K562 (cell line): Measurements from ENCODE around the gene PLPP7. TPM values are rescaled to one million over a fixed set of nuclear protein-coding genes. Genes with fewer than 3 reads are reported as not detected.

Experiments
- C11orf30 ChIP-seq: fragments of 450-650 bp; IDR thresholded peaks from 2 replicates; pipeline ENCODE4 v1.6.1; 2016; ENCODE audit warnings: low read depth, mild to moderate bottlenecking
- CAMTA2 ChIP-seq: fragments of 250-450 bp; sonication (Bioruptor Pico); conservative IDR thresholded peaks from 2 replicates; pipeline ENCODE4 v1.5.1; 2022
- E2F6 ChIP-seq, 2 experiments: IDR thresholded peaks; 2 replicates each; pipeline ENCODE4 v1.6.1; 2011; ENCODE audit warnings: borderline replicate concordance in 1 of 2, control low read depth in 1 of 2, low read depth in 1 of 2, low read length in 1 of 2, mild to moderate bottlenecking in 1 of 2, mixed read lengths in 1 of 2, moderate library complexity in 1 of 2; ENCODE audit not compliant: insufficient read depth in 1 of 2, insufficient read length in 1 of 2, poor library complexity in 1 of 2, severe bottlenecking in 1 of 2; ENCODE audit errors: extremely low read depth in 1 of 2
- L3MBTL2 ChIP-seq: fragments of 450-650 bp; IDR thresholded peaks from 2 replicates; pipeline ENCODE4 v1.6.1; 2016; ENCODE audit warnings: mild to moderate bottlenecking, moderate library complexity
- MAFF ChIP-seq: IDR thresholded peaks from 2 replicates; pipeline ENCODE4 v1.6.1; 2012; ENCODE audit warnings: low read length, improper control_type of control experiment
- MAFG ChIP-seq: fragments of 450-650 bp; conservative IDR thresholded peaks from 2 replicates; pipeline ENCODE4 v1.6.1; 2016; ENCODE audit warnings: missing genetic modification characterization, missing compliant biosample characterization
- MED1 ChIP-seq: sonication (generic); formaldehyde crosslinking; IDR thresholded peaks from 2 replicates; pipeline ENCODE4 v1.8.1; 2023; ENCODE audit warnings: missing genetic modification reagents, borderline replicate concordance
- MYC ChIP-seq, 2 experiments: fragments of 250-450 bp in 1 of 2; sonication (Bioruptor Pico) in 1 of 2; IDR thresholded peaks; 2 replicates each; pipeline versions ENCODE4 v1.5.1 to v1.6.1; 2012 to 2021; ENCODE audit warnings: low read depth in 2 of 2, borderline replicate concordance in 1 of 2, improper control_type of control experiment in 1 of 2, low read length in 1 of 2, mild to moderate bottlenecking in 1 of 2, moderate library complexity in 1 of 2
- NBN ChIP-seq: fragments of 450-650 bp; IDR thresholded peaks from 2 replicates; pipeline ENCODE4 v1.6.1; 2016; ENCODE audit warnings: low read depth, mild to moderate bottlenecking
- ZFX ChIP-seq: sonication (generic); formaldehyde crosslinking; IDR thresholded peaks from 2 replicates; pipeline ENCODE4 v1.8.0; 2022; ENCODE audit warnings: mild to moderate bottlenecking, missing genetic modification reagents, moderate library complexity
- ZHX1 ChIP-seq: fragments of 150-350 bp; conservative IDR thresholded peaks from 2 replicates; pipeline ENCODE4 v1.6.1; 2014; ENCODE audit warnings: low read length
- ZNF316 ChIP-seq: fragments of 450-650 bp; IDR thresholded peaks from 2 replicates; pipeline ENCODE4 v1.6.1; 2016
- ZNF785 ChIP-seq: fragments of 250-450 bp; sonication (Bioruptor Pico); IDR thresholded peaks from 2 replicates; pipeline ENCODE4 v1.4.0; 2020; ENCODE audit warnings: mild to moderate bottlenecking
- polyA plus RNA-seq, 8 experiments: library from polyadenylated mRNA; depleted of rRNA in 4 of 8; stranded (reverse) in 5 of 8; unstranded in 3 of 8; fragments of >200 nt; fragmentation: Nextera tagmentation in 2 of 8; fragmentation: Illumina TruSeq in 1 of 8; extraction: Ambion mirVana in 2 of 8; extraction: Trizol in 1 of 8; gene quantifications; 2 replicates each; pipeline versions ENCODE4 v1.2.1 to v1.2.3, GENCODE V29; 2011 to 2014; ENCODE audit warnings: inconsistent platforms in 1 of 8, missing spikeins in 1 of 8
- total RNA-seq, 7 experiments: library from RNA; depleted of rRNA in 6 of 7; stranded (reverse); fragments of >200 nt in 6 of 7; fragmentation: Illumina TruSeq in 2 of 7; extraction: Trizol in 2 of 7; gene quantifications; 2 replicates each; pipeline versions ENCODE4 v1.2.1 to v1.2.3, GENCODE V29; 2011 to 2021; ENCODE audit warnings: low replicate concordance in 1 of 7
- TF ChIP-seq, protein P1 (sequence below): sonication (generic); formaldehyde crosslinking; IDR thresholded peaks from 2 replicates; pipeline ENCODE4 v1.8.0; 2022; ENCODE audit warnings: mild to moderate bottlenecking, missing genetic modification reagents

Gene PLPP7
- total and polyA plus RNA-seq, 9 of the 15 experiments (the other 6 are each of a cell fraction or from before 2014, with no cell fraction given): 0.09 to 0.93 (median 0.18) TPM; not detected in 4

DNA sequence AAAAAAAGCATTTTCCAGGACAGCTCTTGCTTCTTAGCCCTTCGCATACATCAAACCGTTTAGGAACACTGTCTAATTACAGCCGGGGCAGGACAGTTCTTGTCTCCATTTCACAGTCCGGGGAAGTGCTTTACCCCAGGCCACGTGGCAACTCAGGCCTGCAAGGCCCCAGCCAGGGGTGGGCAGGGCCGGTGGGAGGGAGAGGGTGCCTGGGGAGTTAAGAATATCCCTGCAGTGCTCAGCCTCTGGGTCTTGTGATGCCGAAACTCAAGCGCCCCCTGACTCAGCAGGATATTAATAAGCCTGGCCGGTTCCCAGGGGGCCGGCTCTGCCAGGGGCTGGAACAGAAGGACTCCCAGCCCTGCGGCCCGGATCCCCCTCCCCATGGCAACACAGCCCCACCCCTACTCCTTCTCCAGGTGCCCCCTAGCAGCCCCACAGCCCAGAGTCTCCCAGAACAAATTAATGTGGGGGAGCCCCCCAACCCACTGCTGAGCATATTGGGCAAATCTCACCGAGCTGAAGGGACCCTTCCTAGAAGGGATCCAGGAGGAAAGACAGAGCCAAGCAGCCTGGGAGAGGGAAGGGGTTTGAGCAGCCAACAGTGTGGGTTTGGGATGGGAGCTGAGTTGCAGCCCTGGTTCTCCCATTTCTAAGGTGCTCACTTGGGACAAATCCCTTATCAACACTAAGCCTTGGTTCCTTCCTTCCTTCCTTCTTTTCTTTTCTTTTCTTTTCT is 45.3 kb downstream of the PLPP7 start (continued):
- no peak for TF ChIP-seq CAMTA2 (CRISPR knock-in tag)
- TF ChIP-seq, protein P1, sequence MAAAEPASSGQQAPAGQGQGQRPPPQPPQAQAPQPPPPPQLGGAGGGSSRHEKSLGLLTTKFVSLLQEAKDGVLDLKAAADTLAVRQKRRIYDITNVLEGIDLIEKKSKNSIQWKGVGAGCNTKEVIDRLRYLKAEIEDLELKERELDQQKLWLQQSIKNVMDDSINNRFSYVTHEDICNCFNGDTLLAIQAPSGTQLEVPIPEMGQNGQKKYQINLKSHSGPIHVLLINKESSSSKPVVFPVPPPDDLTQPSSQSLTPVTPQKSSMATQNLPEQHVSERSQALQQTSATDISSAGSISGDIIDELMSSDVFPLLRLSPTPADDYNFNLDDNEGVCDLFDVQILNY (CRISPR knock-in tag): no peak
- TF ChIP-seq MAFF: no peak
- TF ChIP-seq NBN: no peak
- TF ChIP-seq MED1 (CRISPR knock-in tag): no peak
- no peak for TF ChIP-seq ZNF785 (CRISPR knock-in tag)
- TF ChIP-seq MYC (IDR thresholded peaks at IDR 0.05; ENCODE audit: low read depth, low read length): peak; percentile 43; the same call in 1 of the 2 replicates
- TF ChIP-seq MYC (CRISPR knock-in tag; IDR thresholded peaks at IDR 0.05; ENCODE audit: borderline replicate concordance, low read depth): no peak
- peak; percentile 48; the same call in 1 of the 2 replicates for TF ChIP-seq L3MBTL2
- TF ChIP-seq MAFG (tag): peak; percentile 25; the same call in 1 of the 2 replicates
- peak; percentile 56 for TF ChIP-seq ZFX (CRISPR knock-in tag)
- TF ChIP-seq E2F6 (IDR thresholded peaks at IDR 0.05; ENCODE audit: borderline replicate concordance in 1 of 2, extremely low read depth in 1 of 2, insufficient read depth in 1 of 2, insufficient read length in 1 of 2, low read depth in 1 of 2, low read length in 1 of 2, poor library complexity in 1 of 2, severe bottlenecking in 1 of 2): peak in 1 of 2 experiments; percentile 20
- TF ChIP-seq C11orf30: peak; percentile 45
- peak; percentile 67 for TF ChIP-seq ZNF316
- no peak for TF ChIP-seq ZHX1
- TF ChIP-seq, all 486 proteins: peak for 9
